GM19328 (cell line): ENCODE results near the gene INSRR.

Experiments used
- ATAC-seq: cut with Tn5 transposase; IDR thresholded peaks from one replicate; pipeline ENCODE4 v1.9.1; 2021; ENCODE audit warnings: mild to moderate bottlenecking, moderate library complexity; ENCODE audit not compliant: unreplicated experiment

Gene INSRR

GRCh38 chr1:156894711-156895454 is 36.0 kb upstream of the INSRR start:
- ATAC-seq: no peak

GRCh38 chr1:156894001-156894400 is 35.1 kb upstream of the INSRR start:
- ATAC-seq: no peak

GRCh38 chr1:156893048-156893953 is 34.4 kb upstream of the INSRR start, which contains the start of gene PEAR1:
TSS of gene PEAR1 (plus strand) at chr1:156893718. CDS start at chr1:156903927, 10,209 bp downstream.
- no peak for ATAC-seq

GRCh38 chr1:156892190-156893047 is 33.5 kb upstream of the INSRR start:
- peak; percentile 57 for ATAC-seq

- ATAC-seq: no peak
Observed at GRCh38 chr1:156889802-156890580, 31.1 kb upstream of the INSRR start.

- no peak for ATAC-seq
Observed at GRCh38 chr1:156887734-156888133, 28.8 kb upstream of the INSRR start.

GRCh38 chr1:156887317-156887716 is 28.4 kb upstream of the INSRR start:
- ATAC-seq: no peak

GRCh38 chr1:156886583-156887281 is 27.8 kb upstream of the INSRR start:
- ATAC-seq: no peak

GRCh38 chr1:156885880-156886355 is 27.0 kb upstream of the INSRR start:
- ATAC-seq: no peak

- ATAC-seq: no peak
Observed at GRCh38 chr1:156885314-156885713, 26.4 kb upstream of the INSRR start.

- ATAC-seq: no peak
Observed at GRCh38 chr1:156884560-156885184, 25.8 kb upstream of the INSRR start.

GRCh38 chr1:156883919-156884318 is 25.0 kb upstream of the INSRR start:
- no peak for ATAC-seq

GRCh38 chr1:156882543-156882942 is 23.6 kb upstream of the INSRR start:
- ATAC-seq: no peak

- no peak for ATAC-seq
Observed at GRCh38 chr1:156881663-156882062, 22.7 kb upstream of the INSRR start.

- ATAC-seq: no peak
Observed at GRCh38 chr1:156881101-156881500, 22.2 kb upstream of the INSRR start.

GRCh38 chr1:156880473-156880872 is 21.6 kb upstream of the INSRR start:
- no peak for ATAC-seq

GRCh38 chr1:156879876-156880275 is 21.0 kb upstream of the INSRR start:
- no peak for ATAC-seq

- no peak for ATAC-seq
Observed at GRCh38 chr1:156877433-156878170, 18.7 kb upstream of the INSRR start.
